Measurements from ENCODE around the gene BCL2. TPM values are rescaled to one million over a fixed set of nuclear protein-coding genes. Genes with fewer than 3 reads are reported as not detected.

The BCL2 gene
- total RNA-seq, 1 experiment from 2014 or later = 1.3 TPM

- Histone ChIP-seq H2AK5ac (ENCODE audit: insufficient read length, low read length) (no peak overlapping the region), H4K91ac (ENCODE audit: insufficient read length, low read depth, low read length) (no peak overlapping the region), H3K4me1 (ENCODE audit: insufficient read depth, low read length) (0 out of 2 replicates have a peak, but pooled peaks cover 2% of the 10 kb centered on the region), H4K5ac (ENCODE audit: insufficient read length, low read depth, low read length) (no peak overlapping the region), H3K14ac (ENCODE audit: insufficient read depth, low read length) (no peak overlapping the region), H3K79me2 (ENCODE audit: insufficient read depth, low read length) (no peaks in the 10 kb centered on the region), H3K27me3 (ENCODE audit: insufficient read depth, low read length) (peaks cover 3% of the 10 kb centered on the region; the same call in 1 of the 2 replicates), H3K9ac (ENCODE audit: extremely low read depth, insufficient read length, low read length) (no peak overlapping the region), H2BK12ac (ENCODE audit: insufficient read length, low read depth, low read length) (no peak overlapping the region), H2BK120ac (ENCODE audit: low read depth, low read length, poor library complexity, severe bottlenecking) (no peak overlapping the region), H3K4ac (ENCODE audit: low read depth, low read length) (no peak overlapping the region), H3K79me1 (ENCODE audit: insufficient read depth, low read depth, low read length, poor library complexity, severe bottlenecking) (no peaks in the 10 kb centered on the region), H3K56ac (ENCODE audit: insufficient read length, low read depth, low read length) (no peak overlapping the region), H2AFZ (ENCODE audit: low read length) (no peak overlapping the region), H3K23me2 (ENCODE audit: insufficient read length, low read depth, low read length, poor library complexity, severe bottlenecking) (peaks cover 2% of the 10 kb centered on the region), H3K9me3 (ENCODE audit: control insufficient read depth, low read depth, low read length) (no peaks in the 10 kb centered on the region), H3K4me2 (ENCODE audit: insufficient read depth, insufficient read length, low read length) (no peak overlapping the region), H3K18ac (ENCODE audit: insufficient read length, low read depth, low read length) (no peak overlapping the region), H2BK15ac (ENCODE audit: low read depth, low read length) (no peak overlapping the region), H4K20me1 (ENCODE audit: control insufficient read depth, insufficient read depth, insufficient read length) (no peaks in the 10 kb centered on the region), H2BK5ac (ENCODE audit: insufficient read length, low read length) (no peak overlapping the region), H3K27ac (ENCODE audit: insufficient read length, low read depth, low read length) (no peak overlapping the region), H2BK20ac (ENCODE audit: low read depth, low read length, poor library complexity, severe bottlenecking) (no peak overlapping the region), H4K8ac (replicated peaks; ENCODE audit: insufficient read length, low read depth, low read length) (no peak overlapping the region), H3K23ac (ENCODE audit: insufficient read length, low read depth, low read length) (no peak overlapping the region), H3T11ph (ENCODE audit: low read length) (no peak overlapping the region)
- Mint-ChIP-seq H3K36me3 (ENCODE audit: insufficient read depth in 1 of 3, low read depth in 3 of 3) (peaks cover 4 to 6% (median 5%) of the 10 kb centered on the region in 3 experiments; a peak in 6 of 7 replicates), H3K9me3 (no peaks in the 10 kb centered on the region; a peak in 1 of 5 replicates), H3K27ac (no peak overlapping the region), H3K4me3 (no peak overlapping the region), H3K4me1 (peaks cover 6 to 13% of the 10 kb centered on the region in 2 experiments), H3K27me3 (ENCODE audit: low read depth) (peaks cover 13% of the 10 kb centered on the region)
- no peak for TF ChIP-seq CTCF (conservative IDR thresholded peaks at IDR 0.05)
- WGBS (ENCODE audit: extremely low coverage, insufficient read length, low lambda C conversion rate) = no CpG with 5 or more reads among the region's 5 CpGs
- no peak for DNase-seq
These were observed 6.4 kb upstream of the BCL2 start for GRCh38 chr18:63326011-63326410.

Data from H9 (cell line).